K562 (cell line): ENCODE measurements around the gene ITIH3.

Source experiments
- ESRRA ChIP-seq: fragments of 450-650 bp; IDR thresholded peaks from 2 replicates; pipeline ENCODE4 v1.6.1; 2014; ENCODE audit warnings: low read depth, mild to moderate bottlenecking, moderate library complexity, borderline replicate concordance
- PHF21A ChIP-seq: fragments of 450-650 bp; IDR thresholded peaks from 2 replicates; pipeline ENCODE4 v1.6.1; 2017; ENCODE audit warnings: low read depth, borderline replicate concordance
- TAF1 ChIP-seq: IDR thresholded peaks from 2 replicates; pipeline ENCODE4 v1.6.1; 2011; ENCODE audit warnings: mild to moderate bottlenecking, low read length, moderate library complexity; ENCODE audit not compliant: insufficient read depth, control insufficient read depth, severe bottlenecking; ENCODE audit errors: extremely low read depth
- U2AF1 ChIP-seq: fragments of 200-400 bp; formaldehyde crosslinking; optimal IDR thresholded peaks from 2 replicates; pipeline ENCODE3; 2017; ENCODE audit warnings: mild to moderate bottlenecking, low read depth, low read length, moderate library complexity
- YY1 ChIP-seq, 3 experiments: IDR thresholded peaks; 2 replicates each; pipeline ENCODE4 v1.6.1; 2011; ENCODE audit warnings: low read length in 2 of 3, mild to moderate bottlenecking in 2 of 3, moderate library complexity in 2 of 3, borderline replicate concordance in 1 of 3, control low read depth in 1 of 3, low read depth in 1 of 3; ENCODE audit not compliant: insufficient read depth in 3 of 3, insufficient replicate concordance in 2 of 3, control insufficient read depth in 1 of 3, insufficient read length in 1 of 3; ENCODE audit errors: extremely low read depth in 1 of 3
- ZNF384 ChIP-seq: IDR thresholded peaks from 2 replicates; pipeline ENCODE4 v1.6.1; 2012; ENCODE audit warnings: low read depth, low read length, improper control_type of control experiment
- ZNF436 ChIP-seq: fragments of 250-450, 450-650 bp; sonication (Bioruptor Pico); formaldehyde crosslinking; IDR thresholded peaks from 2 replicates; pipeline ENCODE4 v1.7.0; 2020; ENCODE audit warnings: mild to moderate bottlenecking
- TF ChIP-seq, protein P1 (sequence below), 3 experiments: IDR thresholded peaks in 2 of 3; conservative IDR thresholded peaks in 1 of 3; 2 replicates each; pipeline ENCODE4 v1.5.1; 2011 to 2012; ENCODE audit warnings: low read length in 3 of 3, mild to moderate bottlenecking in 3 of 3, control low read depth in 2 of 3, improper control_type of control experiment in 1 of 3, inconsistent platforms in 1 of 3, low read depth in 1 of 3, mixed read lengths in 1 of 3, moderate library complexity in 1 of 3; ENCODE audit not compliant: insufficient read depth in 2 of 3
- TF ChIP-seq, protein P2 (sequence below): fragments of 450-650 bp; IDR thresholded peaks from 2 replicates; pipeline ENCODE4 v1.6.1; 2016
- TF ChIP-seq, protein P3 (sequence below): fragments of 250-450 bp; sonication (Bioruptor Pico); IDR thresholded peaks from 2 replicates; pipeline ENCODE4 v1.5.1; 2021; ENCODE audit warnings: mild to moderate bottlenecking

DNA sequence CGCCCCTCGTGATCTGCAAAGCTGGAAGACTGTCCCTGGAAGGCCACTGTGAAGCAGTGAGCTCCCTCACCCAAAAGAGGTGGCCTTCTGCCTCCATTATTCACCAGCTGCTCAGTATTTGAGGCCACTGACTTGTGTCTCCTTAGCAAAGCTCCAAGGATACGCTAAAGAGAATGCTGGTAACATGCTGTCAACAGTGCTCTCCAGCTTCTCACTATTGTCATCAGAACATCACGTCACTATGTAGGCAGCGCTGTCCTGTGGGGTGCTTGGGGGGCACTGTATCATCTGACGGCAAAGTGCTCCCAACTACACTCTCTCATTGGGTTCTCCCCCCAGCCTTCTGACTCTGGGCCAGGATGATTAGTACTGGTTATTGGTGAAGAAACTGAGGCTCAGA, 21.6 kb downstream of the ITIH3 start:
- TF ChIP-seq PHF21A (no peak), ZNF384 (no peak), ZNF436 (no peak), U2AF1 (no peak), YY1 (IDR thresholded peaks at IDR 0.05; ENCODE audit: borderline replicate concordance in 1 of 3, control insufficient read depth in 1 of 3, extremely low read depth in 1 of 3, insufficient read depth in 3 of 3, insufficient read length in 1 of 3, insufficient replicate concordance in 2 of 3, low read depth in 1 of 3, low read length in 2 of 3) (no peak), ESRRA (no peak), TAF1 (no peak)
- TF ChIP-seq, protein P1, sequence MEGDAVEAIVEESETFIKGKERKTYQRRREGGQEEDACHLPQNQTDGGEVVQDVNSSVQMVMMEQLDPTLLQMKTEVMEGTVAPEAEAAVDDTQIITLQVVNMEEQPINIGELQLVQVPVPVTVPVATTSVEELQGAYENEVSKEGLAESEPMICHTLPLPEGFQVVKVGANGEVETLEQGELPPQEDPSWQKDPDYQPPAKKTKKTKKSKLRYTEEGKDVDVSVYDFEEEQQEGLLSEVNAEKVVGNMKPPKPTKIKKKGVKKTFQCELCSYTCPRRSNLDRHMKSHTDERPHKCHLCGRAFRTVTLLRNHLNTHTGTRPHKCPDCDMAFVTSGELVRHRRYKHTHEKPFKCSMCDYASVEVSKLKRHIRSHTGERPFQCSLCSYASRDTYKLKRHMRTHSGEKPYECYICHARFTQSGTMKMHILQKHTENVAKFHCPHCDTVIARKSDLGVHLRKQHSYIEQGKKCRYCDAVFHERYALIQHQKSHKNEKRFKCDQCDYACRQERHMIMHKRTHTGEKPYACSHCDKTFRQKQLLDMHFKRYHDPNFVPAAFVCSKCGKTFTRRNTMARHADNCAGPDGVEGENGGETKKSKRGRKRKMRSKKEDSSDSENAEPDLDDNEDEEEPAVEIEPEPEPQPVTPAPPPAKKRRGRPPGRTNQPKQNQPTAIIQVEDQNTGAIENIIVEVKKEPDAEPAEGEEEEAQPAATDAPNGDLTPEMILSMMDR (IDR thresholded peaks at IDR 0.05 in 2 of 3, conservative IDR thresholded peaks at IDR 0.05 in 1 of 3; ENCODE audit: insufficient read depth in 2 of 3, low read depth in 1 of 3, low read length in 3 of 3): no peak
- TF ChIP-seq, protein P2, sequence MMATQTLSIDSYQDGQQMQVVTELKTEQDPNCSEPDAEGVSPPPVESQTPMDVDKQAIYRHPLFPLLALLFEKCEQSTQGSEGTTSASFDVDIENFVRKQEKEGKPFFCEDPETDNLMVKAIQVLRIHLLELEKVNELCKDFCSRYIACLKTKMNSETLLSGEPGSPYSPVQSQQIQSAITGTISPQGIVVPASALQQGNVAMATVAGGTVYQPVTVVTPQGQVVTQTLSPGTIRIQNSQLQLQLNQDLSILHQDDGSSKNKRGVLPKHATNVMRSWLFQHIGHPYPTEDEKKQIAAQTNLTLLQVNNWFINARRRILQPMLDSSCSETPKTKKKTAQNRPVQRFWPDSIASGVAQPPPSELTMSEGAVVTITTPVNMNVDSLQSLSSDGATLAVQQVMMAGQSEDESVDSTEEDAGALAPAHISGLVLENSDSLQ: no peak
- TF ChIP-seq, protein P3, sequence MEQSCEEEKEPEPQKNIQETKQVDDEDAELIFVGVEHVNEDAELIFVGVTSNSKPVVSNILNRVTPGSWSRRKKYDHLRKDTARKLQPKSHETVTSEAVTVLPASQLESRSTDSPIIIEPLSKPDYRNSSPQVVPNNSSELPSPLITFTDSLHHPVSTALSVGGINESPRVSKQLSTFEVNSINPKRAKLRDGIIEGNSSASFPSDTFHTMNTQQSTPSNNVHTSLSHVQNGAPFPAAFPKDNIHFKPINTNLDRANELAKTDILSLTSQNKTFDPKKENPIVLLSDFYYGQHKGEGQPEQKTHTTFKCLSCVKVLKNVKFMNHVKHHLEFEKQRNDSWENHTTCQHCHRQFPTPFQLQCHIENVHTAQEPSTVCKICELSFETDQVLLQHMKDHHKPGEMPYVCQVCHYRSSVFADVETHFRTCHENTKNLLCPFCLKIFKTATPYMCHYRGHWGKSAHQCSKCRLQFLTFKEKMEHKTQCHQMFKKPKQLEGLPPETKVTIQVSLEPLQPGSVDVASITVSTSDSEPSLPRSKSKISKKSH: no peak
